Parathyroid adenoma (tissue), 2 donors: Measurements from ENCODE around the gene APOBEC3A.

Experiments
- H2AFZ ChIP-seq: fragments of 300-600 bp; sonication (generic); one replicate; pipeline ENCODE4 v1.7.0; 2017; ENCODE audit warnings: antibody characterized with exemption, mild to moderate bottlenecking
- H3K27ac ChIP-seq: fragments of 300-600 bp; sonication (generic); one replicate; pipeline ENCODE4 v1.7.0; 2017
- H3K27me3 ChIP-seq: fragments of 300-600 bp; sonication (generic); one replicate; pipeline ENCODE4 v1.7.0; 2017; ENCODE audit warnings: low read length; ENCODE audit not compliant: control insufficient read depth, insufficient read depth
- H3K36me3 ChIP-seq: fragments of 300-600 bp; sonication (generic); one replicate; pipeline ENCODE4 v1.7.0; 2017; ENCODE audit warnings: low read length; ENCODE audit not compliant: control insufficient read depth, insufficient read depth
- H3K4me1 ChIP-seq: fragments of 300-600 bp; sonication (generic); one replicate; pipeline ENCODE4 v1.7.0; 2017; ENCODE audit warnings: control low read depth
- H3K4me2 ChIP-seq: fragments of 300-600 bp; sonication (generic); one replicate; pipeline ENCODE4 v1.7.0; 2017; ENCODE audit warnings: low read length
- H3K4me3 ChIP-seq: fragments of 300-600 bp; sonication (generic); one replicate; pipeline ENCODE4 v1.7.0; 2017; ENCODE audit warnings: low read depth, low read length
- H3K79me2 ChIP-seq: fragments of 300-600 bp; sonication (generic); one replicate; pipeline ENCODE4 v1.7.0; 2017; ENCODE audit warnings: control low read depth
- H3K9ac ChIP-seq: fragments of 300-600 bp; sonication (generic); one replicate; pipeline ENCODE4 v1.7.0; 2017; ENCODE audit warnings: mild to moderate bottlenecking
- H3K9me3 ChIP-seq: fragments of 300-600 bp; sonication (generic); one replicate; pipeline ENCODE4 v1.7.0; 2017; ENCODE audit warnings: low read length; ENCODE audit not compliant: control insufficient read depth
- TF ChIP-seq, protein P1 (sequence below): fragments of 300-600 bp; sonication (generic); IDR thresholded peaks from one replicate; pipeline ENCODE4 v1.7.0; 2017; ENCODE audit warnings: antibody characterized with exemption, mild to moderate bottlenecking
- donor health status: primary hyperparathyroidism.

APOBEC3A gene

DNA sequence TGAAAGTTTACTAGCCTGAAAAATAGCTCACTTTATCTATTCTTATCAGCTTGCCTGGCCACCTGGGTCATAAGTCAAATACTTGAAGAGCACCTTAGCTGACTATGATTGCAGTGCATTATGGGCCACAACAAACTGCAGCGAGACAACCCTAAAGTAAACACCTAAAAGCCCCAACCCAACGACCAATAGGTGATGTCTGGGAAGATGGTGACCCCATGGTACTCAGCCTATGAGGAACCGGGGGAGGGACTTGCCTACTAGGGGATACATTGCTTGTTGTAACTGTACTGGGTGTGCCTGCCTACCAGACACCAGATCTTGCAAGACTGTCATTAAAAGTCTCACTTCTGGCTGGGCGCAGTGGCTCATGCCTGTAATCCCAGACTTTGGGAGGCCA lies 35.6 kb upstream of the APOBEC3A start:
- Histone ChIP-seq H3K4me3 (no peak overlapping the region), H3K4me2 (no peak overlapping the region), H3K9ac (no peak overlapping the region), H3K27ac (no peak overlapping the region), H3K36me3 (no peaks in the 10 kb centered on the region), H3K27me3 (no peaks in the 10 kb centered on the region), H3K9me3 (no peaks in the 10 kb centered on the region), H2AFZ (no peak overlapping the region), H3K79me2 (no peaks in the 10 kb centered on the region), H3K4me1 (peaks cover 9% of the 10 kb centered on the region)
- TF ChIP-seq, protein P1, sequence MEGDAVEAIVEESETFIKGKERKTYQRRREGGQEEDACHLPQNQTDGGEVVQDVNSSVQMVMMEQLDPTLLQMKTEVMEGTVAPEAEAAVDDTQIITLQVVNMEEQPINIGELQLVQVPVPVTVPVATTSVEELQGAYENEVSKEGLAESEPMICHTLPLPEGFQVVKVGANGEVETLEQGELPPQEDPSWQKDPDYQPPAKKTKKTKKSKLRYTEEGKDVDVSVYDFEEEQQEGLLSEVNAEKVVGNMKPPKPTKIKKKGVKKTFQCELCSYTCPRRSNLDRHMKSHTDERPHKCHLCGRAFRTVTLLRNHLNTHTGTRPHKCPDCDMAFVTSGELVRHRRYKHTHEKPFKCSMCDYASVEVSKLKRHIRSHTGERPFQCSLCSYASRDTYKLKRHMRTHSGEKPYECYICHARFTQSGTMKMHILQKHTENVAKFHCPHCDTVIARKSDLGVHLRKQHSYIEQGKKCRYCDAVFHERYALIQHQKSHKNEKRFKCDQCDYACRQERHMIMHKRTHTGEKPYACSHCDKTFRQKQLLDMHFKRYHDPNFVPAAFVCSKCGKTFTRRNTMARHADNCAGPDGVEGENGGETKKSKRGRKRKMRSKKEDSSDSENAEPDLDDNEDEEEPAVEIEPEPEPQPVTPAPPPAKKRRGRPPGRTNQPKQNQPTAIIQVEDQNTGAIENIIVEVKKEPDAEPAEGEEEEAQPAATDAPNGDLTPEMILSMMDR: no peak

DNA sequence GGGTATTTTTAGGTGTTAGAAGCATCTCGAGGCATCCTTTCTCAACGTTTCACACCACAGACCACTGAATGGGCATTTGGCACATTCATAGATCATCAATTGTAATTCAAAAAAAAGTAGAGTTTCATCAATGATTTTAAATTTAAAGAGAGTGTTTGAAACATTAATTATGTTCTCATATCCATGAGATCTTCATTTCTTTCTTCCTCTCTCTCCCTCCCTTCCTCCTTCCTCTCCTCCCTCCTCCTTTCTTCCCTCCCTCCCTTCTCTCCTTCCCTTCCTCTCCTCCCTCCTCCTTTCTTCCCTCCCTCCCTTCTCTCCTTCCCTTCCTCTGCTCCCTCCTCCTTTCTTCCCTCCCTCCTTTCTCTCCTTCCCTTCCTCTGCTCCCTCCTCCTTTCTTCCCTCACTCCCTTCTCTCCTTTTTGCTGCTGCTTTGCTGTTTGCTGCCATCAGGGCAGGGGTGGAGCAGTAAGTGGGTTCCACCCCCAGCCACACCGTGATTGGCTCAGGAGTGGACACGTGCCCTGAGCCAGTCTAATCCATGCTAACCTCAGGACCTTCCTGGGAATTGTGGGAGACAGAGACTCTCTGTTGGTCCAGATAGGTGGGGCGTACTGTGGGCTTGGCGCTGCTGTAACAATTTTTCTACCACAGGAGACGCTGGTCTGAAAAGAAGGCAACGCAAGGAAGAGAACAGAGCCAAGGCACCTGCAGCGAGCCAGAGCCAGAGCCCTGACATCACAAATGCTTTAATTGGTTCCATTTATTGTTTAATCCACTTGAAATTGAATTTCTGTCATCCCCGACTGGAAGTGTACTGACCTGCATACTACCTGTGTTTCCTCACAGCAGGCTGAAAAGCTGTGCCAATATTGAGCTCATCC lies 33.7 kb upstream of the APOBEC3A start:
- Histone ChIP-seq H3K36me3 (no peaks in the 10 kb centered on the region), H3K27ac (peak overlapping the region; percentile 72), H2AFZ (peak overlapping the region; percentile 62), H3K9me3 (no peaks in the 10 kb centered on the region), H3K4me1 (peaks cover 9% of the 10 kb centered on the region), H3K79me2 (no peaks in the 10 kb centered on the region), H3K4me3 (peak overlapping the region; percentile 35), H3K9ac (no peak overlapping the region), H3K27me3 (no peaks in the 10 kb centered on the region), H3K4me2 (peak overlapping the region; percentile 52)
- TF ChIP-seq, protein P1: peak; percentile 25

DNA sequence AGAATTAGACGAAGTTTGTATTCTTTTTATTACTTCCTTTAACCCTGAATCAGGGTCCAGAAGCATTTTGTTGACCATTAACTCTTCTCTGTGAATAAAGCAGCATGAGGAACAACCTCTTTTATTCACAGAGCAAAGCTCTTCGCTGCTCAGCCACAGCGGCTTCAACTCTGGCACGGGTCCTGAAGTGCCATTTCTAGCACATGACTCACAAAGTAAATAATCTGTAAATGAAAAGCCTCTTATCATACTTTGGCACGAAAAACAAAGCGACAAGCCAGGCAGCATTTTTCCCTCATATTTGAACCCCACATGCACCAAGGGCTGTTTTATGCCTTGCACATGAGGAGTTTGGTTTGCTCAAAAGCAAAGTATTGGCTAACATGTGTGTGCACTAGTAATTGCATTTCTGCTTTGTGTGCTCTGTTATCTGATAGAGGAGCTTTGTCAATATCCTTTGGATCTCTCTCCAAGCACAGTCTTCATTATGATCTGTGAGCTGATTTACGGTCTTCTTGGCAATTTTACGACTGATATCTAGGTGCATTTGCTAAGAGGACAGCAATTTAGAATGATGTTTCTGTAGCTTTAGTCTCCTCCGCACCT lies 33.0 kb upstream of the APOBEC3A start:
- Histone ChIP-seq H3K9ac (no peak overlapping the region), H3K27ac (peak overlapping the region; percentile 72), H3K79me2 (no peaks in the 10 kb centered on the region), H3K36me3 (no peaks in the 10 kb centered on the region), H2AFZ (peak overlapping the region; percentile 62), H3K4me2 (peak overlapping the region; percentile 52), H3K27me3 (no peaks in the 10 kb centered on the region), H3K4me3 (peak overlapping the region; percentile 35), H3K4me1 (peaks cover 9% of the 10 kb centered on the region), H3K9me3 (no peaks in the 10 kb centered on the region)
- TF ChIP-seq, protein P1: no peak

DNA sequence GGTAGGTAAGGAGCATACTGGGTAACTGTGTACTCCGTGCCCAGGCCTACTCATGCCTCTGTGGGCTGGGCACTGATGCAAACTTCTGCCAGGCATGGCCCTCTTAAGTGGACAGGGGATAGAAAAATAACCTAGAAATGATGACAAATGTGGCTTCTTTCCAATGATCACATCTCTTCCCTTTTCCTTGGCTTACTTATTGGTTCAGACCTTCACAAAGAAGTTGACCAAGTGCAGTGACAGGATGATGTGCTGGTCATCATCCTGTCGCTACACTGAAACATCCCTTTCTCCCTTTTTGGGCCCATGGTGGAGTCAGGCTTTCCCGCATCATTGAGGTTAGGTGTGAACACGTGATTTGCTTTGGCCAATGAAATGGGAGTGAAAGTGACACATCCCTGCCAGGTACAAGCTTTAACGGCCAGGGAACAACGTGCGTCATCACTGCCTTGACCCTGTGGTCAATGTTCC lies 31.8 kb upstream of the APOBEC3A start:
- Histone ChIP-seq H3K9ac (no peak overlapping the region), H3K79me2 (no peaks in the 10 kb centered on the region), H3K4me2 (no peak overlapping the region), H3K27ac (peak overlapping the region; percentile 72), H3K9me3 (no peaks in the 10 kb centered on the region), H2AFZ (no peak overlapping the region), H3K27me3 (no peaks in the 10 kb centered on the region), H3K4me3 (no peak overlapping the region), H3K36me3 (no peaks in the 10 kb centered on the region), H3K4me1 (peaks cover 9% of the 10 kb centered on the region)
- TF ChIP-seq, protein P1: no peak
